ENCODE data around the gene OR2L13. TPM values are rescaled to one million over a fixed set of nuclear protein-coding genes. Genes with fewer than 3 reads are reported as not detected.
"Not testable (repeated sequence)": the region's sequence is repeated elsewhere in the genome, so short reads cannot be mapped to it uniquely, and the experiment has no call there.

Gene OR2L13, protein sequence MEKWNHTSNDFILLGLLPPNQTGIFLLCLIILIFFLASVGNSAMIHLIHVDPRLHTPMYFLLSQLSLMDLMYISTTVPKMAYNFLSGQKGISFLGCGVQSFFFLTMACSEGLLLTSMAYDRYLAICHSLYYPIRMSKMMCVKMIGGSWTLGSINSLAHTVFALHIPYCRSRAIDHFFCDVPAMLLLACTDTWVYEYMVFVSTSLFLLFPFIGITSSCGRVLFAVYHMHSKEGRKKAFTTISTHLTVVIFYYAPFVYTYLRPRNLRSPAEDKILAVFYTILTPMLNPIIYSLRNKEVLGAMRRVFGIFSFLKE
- not detected for total RNA-seq

DNA sequence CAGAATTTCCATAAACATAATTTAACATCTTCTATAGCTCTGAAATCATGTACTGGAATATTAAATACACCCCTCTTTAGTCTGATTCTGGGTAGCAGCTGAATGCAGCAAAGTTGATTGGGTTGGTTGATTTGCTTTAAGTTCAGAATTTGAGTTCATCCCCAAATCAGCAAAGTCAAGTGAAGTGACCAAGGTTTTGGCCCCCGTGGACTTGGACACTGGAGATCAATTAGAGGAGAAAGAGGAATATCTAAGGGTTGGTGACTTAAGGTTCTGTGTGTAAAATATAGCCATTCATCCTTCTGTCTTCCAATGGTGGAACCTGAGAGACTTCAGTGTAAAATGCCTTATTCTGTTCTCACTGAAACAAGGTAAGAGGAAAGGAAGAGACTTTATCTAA is at the start of gene OR2L13:
TSS of gene OR2L13 (plus strand) at position 301 of the 400 bp plus-strand sequence. CDS start 4,192 bp downstream, outside the sequence.
- Mint-ChIP-seq H3K4me3 (no peak within 1 kb of the TSS), H3K9me3 (peaks cover 25% of the 10 kb centered on the region), H3K36me3 (no peaks in the 10 kb centered on the region), H3K27me3 (no peaks in the 10 kb centered on the region), H3K4me1 (ENCODE audit: low read depth in 2 of 2) (no peaks in the 10 kb centered on the region), H3K27ac (no peak within 1 kb of the TSS)
- ATAC-seq (no peak), DNase-seq (ENCODE audit: low spot score) (no peak)

DNA sequence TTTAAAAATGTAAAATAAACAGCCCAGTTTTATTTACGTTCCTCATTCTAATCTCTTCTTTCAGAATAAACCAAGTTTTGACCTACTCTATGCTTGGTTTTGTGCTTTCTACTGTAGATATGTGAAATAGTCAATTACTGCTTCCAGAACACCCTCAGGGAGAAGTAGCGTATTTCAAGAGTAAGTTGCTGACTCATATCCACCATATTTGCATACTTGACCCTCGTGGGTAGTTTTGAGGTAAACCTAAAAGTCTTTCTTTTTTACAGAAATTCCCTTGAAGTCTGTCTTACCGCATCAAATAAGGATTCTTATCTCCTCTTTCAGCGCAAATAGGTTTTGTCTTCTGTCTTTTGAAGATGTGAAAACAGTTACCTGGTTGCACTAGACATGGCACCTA is 49.8 kb upstream of the OR2L13 start:
- Mint-ChIP-seq H3K9me3 (peaks cover 17% of the 10 kb centered on the region), H3K4me1 (ENCODE audit: low read depth in 2 of 2) (no peaks in the 10 kb centered on the region), H3K27ac (no peak overlapping the region), H3K27me3 (no peaks in the 10 kb centered on the region), H3K36me3 (peaks cover 6% of the 10 kb centered on the region), H3K4me3 (no peak overlapping the region)
- DNase-seq (ENCODE audit: low spot score) (no peak), ATAC-seq (no peak)

DNA sequence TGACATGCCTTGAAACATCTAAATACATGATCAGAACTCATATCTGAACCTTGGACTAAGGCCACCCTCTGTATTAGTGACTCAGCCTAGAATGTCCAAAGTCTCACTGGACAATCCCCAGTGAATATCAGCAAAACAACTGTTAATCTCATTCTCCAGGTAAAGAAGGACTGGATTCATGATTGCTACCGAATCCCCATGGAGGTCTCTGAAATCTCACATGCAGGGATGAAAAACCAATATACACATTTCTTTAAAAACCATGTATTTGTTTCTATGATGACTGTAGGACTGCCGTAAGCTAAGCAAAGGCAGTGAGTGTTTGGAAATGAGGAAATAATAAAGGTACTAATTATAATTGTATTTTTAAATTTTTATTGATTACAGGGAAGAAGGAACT is 48.4 kb upstream of the OR2L13 start, which contains the start of gene OR2L3:
TSS of gene OR2L3 (plus strand) at position 301 of the 400 bp plus-strand sequence. CDS start 13,846 bp downstream, outside the sequence.
- H3K9me3 Mint-ChIP-seq: peaks cover 22% of the 10 kb centered on the region
- H3K27me3 Mint-ChIP-seq: no peaks in the 10 kb centered on the region
- DNase-seq (ENCODE audit: low spot score): no peak
- H3K4me3 Mint-ChIP-seq: no peak within 1 kb of the TSS
- H3K27ac Mint-ChIP-seq: no peak within 1 kb of the TSS
- ATAC-seq: no peak
- H3K4me1 Mint-ChIP-seq (ENCODE audit: low read depth in 2 of 2): no peaks in the 10 kb centered on the region
- H3K36me3 Mint-ChIP-seq: peaks cover 6% of the 10 kb centered on the region

DNA sequence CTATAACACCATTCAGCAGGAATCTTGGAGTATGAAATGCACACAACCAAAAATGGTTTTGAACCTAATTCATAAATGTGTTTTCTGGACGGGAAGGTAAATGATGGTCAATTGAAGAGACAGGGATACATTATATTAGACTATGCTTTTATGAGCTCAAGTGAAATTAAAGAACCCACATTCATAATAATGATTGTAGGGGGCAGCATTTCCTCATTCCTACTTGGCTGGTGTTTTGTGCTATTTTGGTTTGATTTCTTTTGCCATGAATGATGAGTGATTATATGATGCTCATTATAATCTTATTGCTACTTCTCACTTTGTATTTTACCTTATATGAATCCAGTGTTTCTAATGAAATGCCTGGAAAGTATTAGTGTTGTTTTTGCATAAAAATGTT is 48.0 kb upstream of the OR2L13 start:
- H3K36me3 Mint-ChIP-seq: peaks cover 6% of the 10 kb centered on the region
- DNase-seq (ENCODE audit: low spot score) (no peak), ATAC-seq (no peak)
- no peak overlapping the region for H3K4me3 Mint-ChIP-seq
- H3K4me1 Mint-ChIP-seq (ENCODE audit: low read depth in 2 of 2): no peaks in the 10 kb centered on the region
- no peaks in the 10 kb centered on the region for H3K27me3 Mint-ChIP-seq
- H3K9me3 Mint-ChIP-seq: peaks cover 22% of the 10 kb centered on the region
- H3K27ac Mint-ChIP-seq: no peak overlapping the region

DNA sequence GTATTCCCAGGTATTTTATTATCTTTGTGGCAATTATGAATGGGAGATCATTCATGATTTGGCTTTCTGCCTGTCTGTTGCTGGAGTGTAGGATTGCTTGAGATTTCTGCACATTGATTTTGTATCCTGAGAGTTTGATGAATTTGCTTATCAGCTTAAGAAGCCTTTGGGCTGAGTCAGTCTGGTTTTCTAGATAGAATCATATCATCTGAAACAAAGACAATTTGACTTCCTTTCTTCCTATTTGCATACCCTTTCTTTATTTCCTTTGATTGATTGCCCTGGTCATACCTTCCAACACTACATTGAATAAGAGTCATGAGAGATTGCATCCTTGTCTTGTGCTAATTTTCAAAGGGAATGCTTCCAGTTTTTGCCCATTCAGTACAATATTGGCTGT is 40.3 kb upstream of the OR2L13 start:
- Mint-ChIP-seq H3K4me1 (ENCODE audit: low read depth in 2 of 2) (no peaks in the 10 kb centered on the region), H3K4me3 (no peak overlapping the region), H3K9me3 (peaks cover 31% of the 10 kb centered on the region), H3K36me3 (peaks cover 5% of the 10 kb centered on the region), H3K27ac (no peak overlapping the region), H3K27me3 (no peaks in the 10 kb centered on the region)
- ATAC-seq (no peak), DNase-seq (ENCODE audit: low spot score) (no peak)

DNA sequence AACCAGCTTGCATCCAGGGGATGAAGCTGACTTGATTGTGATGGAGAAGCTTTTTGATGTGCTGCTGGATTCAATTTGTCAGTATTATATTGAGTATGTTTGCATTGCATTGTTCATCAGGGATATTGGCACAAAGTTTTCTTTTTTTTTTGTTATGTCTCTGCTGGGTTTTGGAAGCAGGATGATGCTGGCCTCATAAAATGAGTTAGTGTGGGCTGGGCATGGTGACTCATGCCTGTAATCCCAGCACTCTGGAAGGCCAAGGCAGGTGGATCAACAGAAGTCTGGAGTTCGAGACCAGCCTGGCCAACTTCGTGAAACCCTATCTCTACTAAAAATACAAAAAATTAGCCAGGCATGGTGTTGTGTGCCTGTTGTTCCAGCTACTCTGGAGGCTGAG is 39.7 kb upstream of the OR2L13 start:
- DNase-seq (ENCODE audit: low spot score) (no peak), ATAC-seq (no peak)
- Mint-ChIP-seq H3K27me3 (no peaks in the 10 kb centered on the region), H3K27ac (no peak overlapping the region), H3K4me1 (ENCODE audit: low read depth in 2 of 2) (no peaks in the 10 kb centered on the region), H3K36me3 (peaks cover 5% of the 10 kb centered on the region), H3K9me3 (peaks cover 31% of the 10 kb centered on the region), H3K4me3 (no peak overlapping the region)

DNA sequence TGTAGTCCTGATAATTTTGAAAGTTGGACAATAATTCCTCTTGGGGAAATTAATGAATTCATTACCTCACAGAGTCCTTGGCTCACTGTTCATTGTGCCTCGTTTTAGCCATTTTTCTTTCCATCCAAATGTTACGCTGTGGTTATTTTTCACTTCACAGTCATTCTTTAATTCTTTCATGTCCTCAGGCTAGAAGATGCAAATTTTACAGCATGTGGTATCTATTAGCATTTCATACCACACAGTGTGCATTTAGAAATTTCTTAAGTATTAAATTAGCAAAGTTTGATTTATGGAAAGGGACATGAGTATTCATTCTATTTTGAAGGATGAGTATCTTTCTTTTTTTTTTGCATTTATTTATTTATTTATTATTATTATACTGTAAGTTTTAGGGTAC is 29.9 kb upstream of the OR2L13 start:
- no peak for ATAC-seq
- H3K27me3 Mint-ChIP-seq: no peaks in the 10 kb centered on the region
- no peak overlapping the region for H3K4me3 Mint-ChIP-seq
- no peak overlapping the region for H3K27ac Mint-ChIP-seq
- peaks cover 19% of the 10 kb centered on the region for H3K9me3 Mint-ChIP-seq
- DNase-seq (ENCODE audit: low spot score): no peak
- H3K4me1 Mint-ChIP-seq (ENCODE audit: low read depth in 2 of 2): no peaks in the 10 kb centered on the region
- H3K36me3 Mint-ChIP-seq: peaks cover 7% of the 10 kb centered on the region

DNA sequence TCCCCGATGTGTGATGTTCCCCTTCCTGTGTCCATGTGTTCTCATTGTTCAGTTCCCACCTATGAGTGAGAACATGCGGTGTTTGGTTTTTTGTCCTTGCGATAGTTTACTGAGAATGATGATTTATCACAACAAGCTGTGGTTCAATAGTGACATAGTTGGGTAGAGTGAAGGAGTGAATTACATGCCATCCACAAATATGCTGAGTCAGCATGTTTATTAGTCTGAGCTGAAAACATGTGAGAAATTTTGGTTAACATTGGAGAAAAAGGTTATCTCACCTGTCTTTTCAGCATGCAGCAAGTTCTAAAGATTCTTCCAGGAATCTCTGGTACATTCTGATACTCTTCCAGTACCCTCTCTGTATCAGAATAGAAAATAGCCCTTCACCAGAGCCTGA is 29.4 kb upstream of the OR2L13 start:
- Mint-ChIP-seq H3K36me3 (peaks cover 12% of the 10 kb centered on the region), H3K9me3 (peaks cover 21% of the 10 kb centered on the region), H3K27ac (no peak overlapping the region), H3K4me3 (no peak overlapping the region), H3K27me3 (no peaks in the 10 kb centered on the region), H3K4me1 (ENCODE audit: low read depth in 2 of 2) (no peaks in the 10 kb centered on the region)
- ATAC-seq (no peak), DNase-seq (ENCODE audit: low spot score) (no peak)

DNA sequence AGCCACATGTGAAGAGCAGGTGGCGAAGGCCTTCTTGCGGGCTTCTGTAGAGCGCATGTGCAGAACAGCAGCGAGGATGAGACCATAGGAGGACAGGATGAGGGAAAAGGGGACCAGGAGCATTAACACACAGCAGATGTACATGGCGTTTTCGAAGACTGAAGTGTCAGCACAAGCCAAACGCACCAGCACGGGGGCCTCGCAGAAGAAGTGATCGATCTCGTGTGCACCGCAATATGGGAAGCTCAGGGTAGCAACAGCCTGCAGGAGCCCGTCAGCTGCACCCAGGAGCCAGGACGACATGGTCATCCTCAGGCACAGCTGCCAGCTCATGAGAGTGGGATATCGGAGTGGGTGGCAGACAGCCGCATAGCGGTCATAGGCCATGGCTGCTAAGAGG is 11.1 kb upstream of the OR2L13 start:
- H3K27ac Mint-ChIP-seq; H3K4me1 Mint-ChIP-seq (ENCODE audit: low read depth in 2 of 2); H3K9me3 Mint-ChIP-seq; H3K27me3 Mint-ChIP-seq; DNase-seq (ENCODE audit: low spot score); H3K36me3 Mint-ChIP-seq; H3K4me3 Mint-ChIP-seq: not testable (repeated sequence)
- peak in 1 of 2 donors; percentile 49 for ATAC-seq

DNA sequence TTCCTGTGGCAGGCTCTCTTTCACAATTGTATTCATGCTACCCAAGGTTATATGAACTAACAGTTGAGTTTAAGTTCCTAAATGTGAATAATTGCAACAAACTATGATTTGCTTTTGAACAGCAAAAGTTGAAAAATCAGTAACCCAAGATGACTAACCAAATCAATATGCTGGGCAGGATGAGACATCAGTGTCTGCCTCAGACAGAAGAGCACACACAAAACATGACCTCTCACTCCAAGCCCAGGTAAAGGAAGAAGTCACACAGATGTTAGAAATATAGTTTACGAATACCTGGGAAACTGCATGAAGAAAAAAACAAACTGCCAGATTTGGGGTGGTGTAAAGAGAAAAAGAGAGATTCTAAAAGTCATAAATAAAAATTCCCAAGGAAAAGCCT is 3.5 kb downstream of the OR2L13 start:
- ATAC-seq: no peak
- no peak for DNase-seq (ENCODE audit: low spot score)
- Mint-ChIP-seq H3K4me1 (ENCODE audit: low read depth in 2 of 2) (no peaks in the 10 kb centered on the region), H3K36me3 (no peaks in the 10 kb centered on the region), H3K27me3 (no peaks in the 10 kb centered on the region), H3K9me3 (peaks cover 18% of the 10 kb centered on the region), H3K27ac (no peak overlapping the region), H3K4me3 (no peak overlapping the region)

DNA sequence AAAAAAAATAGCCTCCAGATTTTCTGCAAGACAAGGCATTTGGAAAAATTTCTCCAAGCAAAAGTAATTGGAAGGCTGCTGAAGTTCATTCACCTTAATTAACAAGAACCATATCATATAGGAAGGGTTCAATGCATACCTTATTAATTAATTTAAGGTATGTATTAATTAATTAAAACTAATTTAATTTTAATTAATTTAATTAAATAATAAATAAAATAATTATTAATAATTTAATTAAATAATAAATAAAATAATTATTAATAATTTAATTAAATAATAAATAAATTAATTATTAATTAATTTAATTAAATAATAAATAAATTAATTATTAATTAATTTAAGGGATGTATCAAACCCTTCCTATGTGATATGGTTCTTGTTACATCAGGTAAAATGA is 7.9 kb downstream of the OR2L13 start:
- Mint-ChIP-seq H3K27ac (no peak overlapping the region), H3K4me3 (no peak overlapping the region), H3K36me3 (no peaks in the 10 kb centered on the region), H3K9me3 (peaks cover 17% of the 10 kb centered on the region), H3K4me1 (ENCODE audit: low read depth in 2 of 2) (no peaks in the 10 kb centered on the region), H3K27me3 (no peaks in the 10 kb centered on the region)
- no peak for DNase-seq (ENCODE audit: low spot score)
- ATAC-seq: no peak

DNA sequence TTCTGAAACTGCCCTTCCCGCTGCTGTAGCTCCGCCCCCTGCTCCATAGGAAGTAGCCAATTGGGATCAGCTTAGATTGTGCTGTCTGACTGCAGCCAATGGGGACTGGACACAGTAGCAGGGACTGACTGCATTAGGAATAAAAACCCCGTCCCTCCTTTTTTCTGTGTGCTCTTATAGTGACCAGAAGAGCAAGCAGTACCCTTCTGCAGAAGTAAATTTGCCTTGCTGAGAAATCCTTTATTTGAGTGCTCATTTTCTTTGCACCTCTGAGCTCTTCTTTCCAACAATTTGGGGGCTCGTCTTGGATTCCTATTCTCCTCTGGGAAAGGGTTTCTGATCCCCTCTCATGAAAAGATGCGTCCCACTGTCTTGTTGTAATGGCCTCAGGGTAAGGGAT is 16.2 kb downstream of the OR2L13 start:
- Mint-ChIP-seq H3K27ac (no peak overlapping the region), H3K4me1 (ENCODE audit: low read depth in 2 of 2) (no peaks in the 10 kb centered on the region), H3K27me3 (no peaks in the 10 kb centered on the region), H3K36me3 (peaks cover 20% of the 10 kb centered on the region), H3K9me3 (peaks cover 33% of the 10 kb centered on the region), H3K4me3 (no peak overlapping the region)
- DNase-seq (ENCODE audit: low spot score) (no peak), ATAC-seq (no peak)

DNA sequence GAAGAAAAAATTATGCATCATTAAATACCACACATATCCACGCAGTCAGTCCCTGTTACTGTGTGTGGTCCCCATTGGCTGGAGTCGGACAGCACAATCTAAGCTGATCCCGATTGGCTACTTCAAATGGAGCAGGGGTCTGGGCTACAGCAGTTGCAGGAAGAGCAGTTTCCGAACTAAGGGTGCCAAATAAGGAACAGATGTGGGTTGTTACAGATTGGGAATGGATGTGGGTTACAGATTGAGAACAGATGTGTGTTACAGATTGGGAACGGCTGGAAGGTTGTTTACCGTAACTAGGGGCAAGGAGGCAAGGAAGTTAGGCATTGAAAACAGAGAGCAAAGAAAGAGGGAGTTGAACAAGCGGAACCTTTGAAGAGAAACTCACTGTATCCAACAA is 19.9 kb downstream of the OR2L13 start:
- Mint-ChIP-seq H3K27me3 (no peaks in the 10 kb centered on the region), H3K4me3 (no peak overlapping the region), H3K9me3 (peaks cover 23% of the 10 kb centered on the region), H3K27ac (no peak overlapping the region), H3K36me3 (peaks cover 15% of the 10 kb centered on the region), H3K4me1 (ENCODE audit: low read depth in 2 of 2) (no peaks in the 10 kb centered on the region)
- ATAC-seq: no peak
- no peak for DNase-seq (ENCODE audit: low spot score)

DNA sequence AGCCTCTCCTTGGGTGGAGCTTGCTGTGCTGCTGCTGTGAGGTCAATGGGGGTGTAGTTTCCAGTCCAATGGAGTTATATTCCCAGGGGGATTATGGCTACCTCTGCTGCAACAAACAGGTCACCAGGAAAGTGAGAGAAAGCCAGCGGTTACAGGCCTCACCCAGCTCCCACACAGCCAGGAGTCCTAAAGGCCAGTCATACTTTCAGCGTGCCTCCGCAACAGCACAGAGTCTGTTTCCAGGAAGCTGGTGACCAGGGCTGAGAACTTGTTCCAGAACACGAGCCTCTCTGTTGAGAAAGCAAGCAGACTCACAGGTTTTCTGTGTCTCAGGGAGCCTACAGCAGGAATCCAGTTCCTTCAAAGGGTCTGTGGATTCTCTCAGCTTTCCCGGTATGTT is 32.7 kb downstream of the OR2L13 start:
- no peaks in the 10 kb centered on the region for H3K27me3 Mint-ChIP-seq
- peaks cover 27% of the 10 kb centered on the region for H3K9me3 Mint-ChIP-seq
- no peak for ATAC-seq
- H3K4me1 Mint-ChIP-seq (ENCODE audit: low read depth in 2 of 2): no peaks in the 10 kb centered on the region
- DNase-seq (ENCODE audit: low spot score): no peak
- H3K36me3 Mint-ChIP-seq: peaks cover 20% of the 10 kb centered on the region
- H3K27ac Mint-ChIP-seq: no peak overlapping the region
- no peak overlapping the region for H3K4me3 Mint-ChIP-seq

DNA sequence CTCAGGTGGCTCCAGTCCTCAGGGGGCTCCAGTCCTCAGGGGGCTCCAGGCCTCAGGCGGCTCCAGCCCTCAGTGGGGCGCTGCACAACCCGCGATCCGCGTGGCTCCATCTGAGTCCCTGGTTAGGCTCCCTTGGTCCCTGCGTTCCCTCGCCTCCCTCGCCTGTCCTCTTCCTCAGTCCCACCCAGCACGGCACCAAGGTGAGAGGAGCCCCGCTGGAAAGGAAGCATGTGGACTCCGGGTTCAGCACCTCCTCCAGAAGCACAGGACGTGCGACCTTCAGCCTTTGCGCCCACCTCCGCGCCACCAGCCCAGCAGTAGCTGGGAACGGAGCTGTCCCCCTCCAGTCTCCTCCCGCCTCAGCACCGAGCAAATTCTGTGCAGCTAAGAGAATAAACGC is 41.8 kb downstream of the OR2L13 start:
- no peak for ATAC-seq
- no peak for DNase-seq (ENCODE audit: low spot score)
- no peak overlapping the region for H3K27ac Mint-ChIP-seq

More for the DNA sequence above, 41.8 kb downstream of the OR2L13 start:
- Mint-ChIP-seq H3K36me3 (no peaks in the 10 kb centered on the region), H3K27me3 (no peaks in the 10 kb centered on the region), H3K9me3 (peaks cover 8% of the 10 kb centered on the region), H3K4me3 (no peak overlapping the region), H3K4me1 (ENCODE audit: low read depth in 2 of 2) (no peaks in the 10 kb centered on the region)
